ENCODE data around the gene GIGYF2.
"Not testable (repeated sequence)": the region's sequence is repeated elsewhere in the genome, so short reads cannot be mapped to it uniquely, and the experiment has no call there.

Gene GIGYF2

DNA sequence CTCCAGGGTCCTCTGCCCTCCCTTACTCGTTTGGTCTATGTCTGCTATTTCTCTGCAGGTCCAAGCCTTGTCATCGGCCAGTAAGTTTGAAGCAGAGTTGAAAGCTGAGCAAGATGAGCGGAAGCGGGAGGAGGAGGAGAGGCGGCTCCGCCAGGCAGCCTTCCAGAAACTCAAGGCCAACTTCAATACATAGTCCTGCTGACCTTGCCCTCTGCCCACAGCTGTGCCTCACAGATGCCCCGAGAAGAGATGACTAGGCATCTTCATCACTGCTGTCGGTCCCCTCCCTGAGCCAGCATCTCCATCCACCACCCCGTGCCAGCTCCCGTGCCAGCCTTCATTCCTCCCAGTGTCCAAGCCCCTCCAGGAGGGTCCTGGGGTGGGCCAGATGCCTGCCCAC lies 15.6 kb upstream of the GIGYF2 start:
- no peak overlapping the region for H3K4me3 ChIP-seq (ENCODE audit: low read depth, low read length)
- H3K4me1 ChIP-seq (ENCODE audit: control insufficient read depth, insufficient read depth, low read length): no peaks in the 10 kb centered on the region
- TF ChIP-seq ZNF2 (tag by site-specific recombination; IDR thresholded peaks at IDR 0.05) (no peak), ZSCAN16 (tag by site-specific recombination; IDR thresholded peaks at IDR 0.05) (no peak), ZNF792 (tag by site-specific recombination; IDR thresholded peaks at IDR 0.05) (no peak), ZBTB10 (tag by site-specific recombination; IDR thresholded peaks at IDR 0.05) (no peak), ZNF146 (tag by site-specific recombination; IDR thresholded peaks at IDR 0.05) (no peak), SP2 (tag by site-specific recombination; IDR thresholded peaks at IDR 0.05) (no peak)
- no peaks in the 10 kb centered on the region for H3K9me3 ChIP-seq (ENCODE audit: control insufficient read depth, insufficient read depth, low read depth, low read length)
- POLR2A ChIA-PET: no interaction called here
- CTCF ChIA-PET: no interaction called here
- H3K36me3 ChIP-seq (ENCODE audit: control insufficient read depth in 2 of 2, insufficient read depth in 1 of 2, low read length in 2 of 2): peaks cover 5 to 8% of the 10 kb centered on the region in 2 experiments; a peak in 2 of 3 replicates
- no peak overlapping the region for H3K27ac ChIP-seq (ENCODE audit: extremely low read depth, low read depth, low read length)

DNA sequence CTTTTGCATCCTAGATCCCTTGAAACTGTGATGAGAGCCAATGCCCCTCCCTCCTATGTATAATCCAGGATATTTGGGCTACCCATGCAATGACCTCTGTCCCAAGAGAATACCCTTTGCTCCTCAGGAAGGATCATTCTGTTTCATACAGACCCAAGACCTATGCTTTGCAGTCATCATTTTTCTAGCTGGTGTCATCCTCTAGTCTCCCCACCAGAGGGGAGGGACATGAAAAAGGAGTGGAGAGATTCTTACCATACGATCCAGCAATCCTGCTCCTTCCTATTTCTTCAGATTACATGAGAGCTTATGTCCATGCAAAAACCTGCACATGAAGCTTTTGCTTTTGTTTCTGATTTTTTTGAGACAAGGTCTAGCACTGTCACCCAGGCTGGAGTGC lies 13.8 kb upstream of the GIGYF2 start:
- POLR2A ChIA-PET: no interaction called here
- H3K36me3 ChIP-seq (ENCODE audit: control insufficient read depth in 2 of 2, insufficient read depth in 1 of 2, low read length in 2 of 2): peaks cover 3 to 8% of the 10 kb centered on the region in 2 experiments; a peak in 2 of 3 replicates
- no peak for TF ChIP-seq ZXDB (tag by site-specific recombination; IDR thresholded peaks at IDR 0.05)
- no peaks in the 10 kb centered on the region for H3K4me1 ChIP-seq (ENCODE audit: control insufficient read depth, insufficient read depth, low read length)
- H3K27ac ChIP-seq (ENCODE audit: extremely low read depth, low read depth, low read length): no peak overlapping the region
- H3K9me3 ChIP-seq (ENCODE audit: control insufficient read depth, insufficient read depth, low read depth, low read length): no peaks in the 10 kb centered on the region
- H3K4me3 ChIP-seq (ENCODE audit: low read depth, low read length): no peak overlapping the region
- CTCF ChIA-PET: interaction anchor here (0.8 to 1.5 kb wide), 2 partner anchors 72 to 137 kb away, joined by 3 to 4 read pairs; no protein-coding TSS in a partner anchor

- H3K27ac ChIP-seq (ENCODE audit: extremely low read depth, low read depth, low read length); H3K4me1 ChIP-seq (ENCODE audit: control insufficient read depth, insufficient read depth, low read length); H3K9me3 ChIP-seq (ENCODE audit: control insufficient read depth, insufficient read depth, low read depth, low read length); POLR2A ChIA-PET; H3K36me3 ChIP-seq (ENCODE audit: control insufficient read depth in 2 of 2, insufficient read depth in 1 of 2, low read length in 2 of 2); CTCF ChIA-PET; H3K4me3 ChIP-seq (ENCODE audit: low read depth, low read length): not testable (repeated sequence)
- TF ChIP-seq ZNF623 (tag by site-specific recombination; IDR thresholded peaks at IDR 0.05): peak; percentile 49
- peak; percentile 47 for TF ChIP-seq ZNF426 (tag by site-specific recombination; IDR thresholded peaks at IDR 0.05)
- TF ChIP-seq ZNF654 (tag by site-specific recombination; IDR thresholded peaks at IDR 0.05; ENCODE audit: low read depth): peak; percentile 14; the same call in 1 of the 2 replicates
- peak; percentile 64; the same call in 1 of the 2 replicates for TF ChIP-seq ZNF394 (tag by site-specific recombination; IDR thresholded peaks at IDR 0.05; ENCODE audit: borderline replicate concordance)
- TF ChIP-seq ZNF518A (tag by site-specific recombination; conservative IDR thresholded peaks at IDR 0.05; ENCODE audit: low read depth): peak; percentile 67
- peak; percentile 28; the same call in 1 of the 2 replicates for TF ChIP-seq ZBTB8A (tag by site-specific recombination; IDR thresholded peaks at IDR 0.05)
- TF ChIP-seq ZNF555 (tag by site-specific recombination; conservative IDR thresholded peaks at IDR 0.05): peak; percentile 34
Observed at GRCh38 chr2:232685391-232685790, 11.7 kb upstream of the GIGYF2 start.

Data from HEK293 (cell line).